GM23248 (cell line): ENCODE data around the gene SPAM1. TPM values are rescaled to one million over a fixed set of nuclear protein-coding genes. Genes with fewer than 3 reads are reported as not detected.

Experiments used
- DNase-seq: peaks from one replicate; pipeline ENCODE4 v3.0.0-alpha.2; 2015
- H2AFZ ChIP-seq: fragments of 200-600 bp; sonication (generic); 2 replicates; pipeline ENCODE4 v1.6.1; 2016; ENCODE audit warnings: antibody characterized with exemption
- H3F3A ChIP-seq: fragments of 200-600 bp; sonication (generic); 2 replicates; pipeline ENCODE4 v1.6.1; 2016; ENCODE audit warnings: mild to moderate bottlenecking, antibody characterized with exemption, mixed run types; ENCODE audit not compliant: insufficient read depth
- H3K27ac ChIP-seq: fragments of 200-600 bp; sonication (generic); 2 replicates; pipeline ENCODE4 v1.5.1; 2016; ENCODE audit warnings: mild to moderate bottlenecking
- H3K27me3 ChIP-seq: fragments of 200-600 bp; sonication (generic); replicated peaks from 2 replicates; pipeline ENCODE4 v1.6.1; 2016; ENCODE audit warnings: mild to moderate bottlenecking; ENCODE audit not compliant: insufficient read depth
- H3K36me3 ChIP-seq: fragments of 200-600 bp; sonication (generic); 2 replicates; pipeline ENCODE4 v1.6.1; 2016; ENCODE audit warnings: low read depth, mild to moderate bottlenecking
- H3K4me1 ChIP-seq: fragments of 200-600 bp; sonication (generic); 2 replicates; pipeline ENCODE4 v1.6.1; 2016; ENCODE audit warnings: mild to moderate bottlenecking; ENCODE audit not compliant: insufficient read depth
- H3K4me2 ChIP-seq: fragments of 200-600 bp; sonication (generic); one replicate; pipeline ENCODE4 v1.6.1; 2016; ENCODE audit warnings: mild to moderate bottlenecking; ENCODE audit not compliant: unreplicated experiment
- H3K4me3 ChIP-seq: fragments of 200-600 bp; sonication (generic); 2 replicates; pipeline ENCODE4 v1.5.1; 2016; ENCODE audit warnings: mild to moderate bottlenecking
- H3K79me2 ChIP-seq: fragments of 200-600 bp; sonication (generic); 2 replicates; pipeline ENCODE4 v1.6.1; 2016; ENCODE audit warnings: mild to moderate bottlenecking; ENCODE audit not compliant: insufficient read depth
- H3K9ac ChIP-seq: fragments of 200-600 bp; sonication (generic); 2 replicates; pipeline ENCODE4 v1.6.1; 2016; ENCODE audit warnings: mild to moderate bottlenecking
- H3K9me2 ChIP-seq: fragments of 200-600 bp; sonication (generic); 2 replicates; pipeline ENCODE4 v1.6.1; 2016; ENCODE audit warnings: mixed run types, mild to moderate bottlenecking, moderate library complexity; ENCODE audit not compliant: insufficient read depth
- H3K9me3 ChIP-seq: fragments of 200-600 bp; sonication (generic); one replicate; pipeline ENCODE4 v1.6.1; 2017; ENCODE audit warnings: low read depth
- H4K20me1 ChIP-seq: fragments of 200-600 bp; sonication (generic); 2 replicates; pipeline ENCODE4 v1.6.0; 2016; ENCODE audit not compliant: insufficient read depth
- EZH2 ChIP-seq: fragments of 200-600 bp; sonication (generic); IDR thresholded peaks from 2 replicates; pipeline ENCODE4 v1.6.1; 2018; ENCODE audit warnings: antibody characterized with exemption, mild to moderate bottlenecking; ENCODE audit not compliant: insufficient read depth, poor library complexity, severe bottlenecking
- EZH2phosphoT487 ChIP-seq: fragments of 200-600 bp; sonication (generic); IDR thresholded peaks from 2 replicates; pipeline ENCODE4 v1.6.1; 2018; ENCODE audit warnings: antibody characterized with exemption, moderate library complexity, mild to moderate bottlenecking, low read depth; ENCODE audit not compliant: insufficient read depth
- WGBS, 2 experiments: methylation state at CpG; one replicate each; pipeline ENCODE4 v1.1.6; 2015 to 2017; ENCODE audit warnings: low lambda C conversion rate in 2 of 2, low coverage in 1 of 2; ENCODE audit errors: missing lambda C conversion rate in 2 of 2; 5-methylcytosine and 5-hydroxymethylcytosine counted together
- in situ Hi-C: fragments of 300-500 bp; cut with MboI; formaldehyde crosslinking; loops from 2 replicates; pipeline ENCODE4 v1.15.0; 2020
- polyA plus RNA-seq: library from polyadenylated mRNA; unstranded; fragments of >200 nt; fragmentation: Nextera tagmentation; extraction: Ambion mirVana; gene quantifications from 2 replicates; pipeline ENCODE4 v1.2.1, GENCODE V29; 2016
- total RNA-seq: library from RNA; depleted of rRNA; stranded (reverse); fragments of >200 nt; shearing (Covaris generic); gene quantifications from 2 replicates; pipeline ENCODE4 v1.2.3, GENCODE V29; 2014

SPAM1 gene
- total and polyA plus RNA-seq, 2 experiments from 2014 or later, result not detected

DNA sequence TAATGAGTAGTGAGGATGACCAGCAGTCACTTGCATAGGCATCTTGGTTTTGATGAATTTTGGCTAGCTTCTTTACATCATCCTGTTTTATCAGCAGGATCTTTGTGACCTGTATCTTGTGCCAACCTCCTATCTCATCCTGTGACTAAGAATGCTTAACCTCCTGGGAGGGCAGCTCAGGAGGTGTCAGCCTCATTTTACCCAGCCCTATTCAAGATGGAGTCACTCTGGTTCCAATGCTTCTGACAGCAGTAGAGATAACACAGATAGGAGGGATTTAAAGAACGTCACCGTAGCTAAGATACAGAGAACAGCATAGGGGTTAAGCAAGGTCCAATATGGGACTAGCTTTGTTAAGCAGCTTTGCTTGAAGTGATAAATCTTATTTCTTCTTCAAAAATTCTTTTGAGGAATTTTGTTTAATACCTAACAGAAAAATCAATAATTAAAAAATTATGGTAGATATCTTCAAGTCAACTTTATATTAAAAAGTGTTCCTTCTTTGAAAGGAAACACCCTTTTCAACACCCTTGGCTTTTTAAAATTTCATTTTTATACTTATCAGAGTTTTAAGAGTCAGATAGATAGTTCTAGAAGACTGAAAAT, 68.0 kb downstream of the SPAM1 start:
- TF ChIP-seq EZH2 (no peak), EZH2phosphoT487 (no peak)
- Histone ChIP-seq H3K4me2 (no peak overlapping the region), H2AFZ (no peak overlapping the region), H3K27ac (no peak overlapping the region), H3K36me3 (no peaks in the 10 kb centered on the region), H3K79me2 (no peaks in the 10 kb centered on the region), H3K27me3 (no peaks in the 10 kb centered on the region), H3K9me2 (no peaks in the 10 kb centered on the region), H3F3A (no peaks in the 10 kb centered on the region), H3K4me3 (no peak overlapping the region), H3K4me1 (no peaks in the 10 kb centered on the region), H4K20me1 (no peaks in the 10 kb centered on the region), H3K9ac (no peak overlapping the region), H3K9me3 (no peaks in the 10 kb centered on the region)
- DNase-seq, result no peak
- WGBS, 2 experiments, result 27 to 41% methylated on average over 2 of the region's 2 CpGs
- in situ Hi-C loops, result no loop called here

DNA sequence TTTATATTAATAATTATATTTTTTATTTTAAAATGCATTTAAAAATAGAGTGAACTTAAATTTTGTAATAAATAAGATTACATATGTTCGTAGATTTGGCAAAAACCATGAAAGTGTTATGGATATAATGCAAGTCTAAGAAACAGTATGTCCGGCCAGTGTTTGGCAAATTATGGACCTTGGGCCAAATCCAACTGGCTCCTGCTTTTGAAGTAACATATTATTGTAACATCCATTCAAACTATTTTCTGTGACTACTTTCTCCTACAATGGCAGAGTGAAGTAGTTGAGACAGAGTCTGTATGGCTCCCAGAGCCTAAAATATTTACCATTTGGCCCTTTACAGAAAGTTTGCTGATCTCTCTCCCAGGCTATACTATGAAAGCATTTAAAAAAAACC, 69.0 kb downstream of the SPAM1 start:
- Histone ChIP-seq H3K4me3 (no peak overlapping the region), H3K4me2 (no peak overlapping the region), H4K20me1 (no peaks in the 10 kb centered on the region), H3F3A (no peaks in the 10 kb centered on the region), H3K4me1 (no peaks in the 10 kb centered on the region), H3K9me2 (no peaks in the 10 kb centered on the region), H3K27ac (no peak overlapping the region), H3K79me2 (no peaks in the 10 kb centered on the region), H3K36me3 (no peaks in the 10 kb centered on the region), H3K9ac (no peak overlapping the region), H3K9me3 (no peaks in the 10 kb centered on the region), H3K27me3 (no peaks in the 10 kb centered on the region), H2AFZ (no peak overlapping the region)
- no peak for DNase-seq
- in situ Hi-C loops, result no loop called here
- 17 to 22% methylated on average over 2 of the region's 2 CpGs for WGBS, 2 experiments
- TF ChIP-seq EZH2, result no peak

DNA sequence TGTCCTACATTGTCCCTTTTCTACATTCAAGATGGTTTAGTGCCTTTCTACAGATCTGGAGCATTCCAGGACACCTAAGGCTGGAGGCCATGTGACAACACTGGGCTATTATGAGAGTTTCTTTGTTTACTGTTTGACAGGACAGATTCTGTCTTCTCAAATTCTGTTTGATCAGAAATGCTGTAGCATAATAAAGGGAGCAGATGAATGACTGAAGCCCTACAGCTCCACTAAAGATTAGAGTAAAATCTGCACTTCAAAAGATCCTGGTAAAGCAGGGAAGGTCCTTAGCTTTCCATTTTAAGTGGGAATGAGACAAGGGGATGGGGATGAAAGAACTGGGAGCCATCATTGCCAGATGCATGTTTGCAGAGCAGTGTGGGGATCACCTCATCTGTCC, 69.4 kb downstream of the SPAM1 start:
- Histone ChIP-seq H4K20me1 (no peaks in the 10 kb centered on the region), H3K4me1 (no peaks in the 10 kb centered on the region), H3K36me3 (no peaks in the 10 kb centered on the region), H2AFZ (no peak overlapping the region), H3K4me2 (no peak overlapping the region), H3K4me3 (no peak overlapping the region), H3K9ac (no peak overlapping the region), H3K79me2 (no peaks in the 10 kb centered on the region), H3K27me3 (no peaks in the 10 kb centered on the region), H3K9me3 (no peaks in the 10 kb centered on the region), H3K9me2 (no peaks in the 10 kb centered on the region), H3F3A (no peaks in the 10 kb centered on the region), H3K27ac (no peak overlapping the region)
- TF ChIP-seq EZH2phosphoT487 (no peak), EZH2 (no peak)
- in situ Hi-C loops, result no loop called here
- no peak for DNase-seq

DNA sequence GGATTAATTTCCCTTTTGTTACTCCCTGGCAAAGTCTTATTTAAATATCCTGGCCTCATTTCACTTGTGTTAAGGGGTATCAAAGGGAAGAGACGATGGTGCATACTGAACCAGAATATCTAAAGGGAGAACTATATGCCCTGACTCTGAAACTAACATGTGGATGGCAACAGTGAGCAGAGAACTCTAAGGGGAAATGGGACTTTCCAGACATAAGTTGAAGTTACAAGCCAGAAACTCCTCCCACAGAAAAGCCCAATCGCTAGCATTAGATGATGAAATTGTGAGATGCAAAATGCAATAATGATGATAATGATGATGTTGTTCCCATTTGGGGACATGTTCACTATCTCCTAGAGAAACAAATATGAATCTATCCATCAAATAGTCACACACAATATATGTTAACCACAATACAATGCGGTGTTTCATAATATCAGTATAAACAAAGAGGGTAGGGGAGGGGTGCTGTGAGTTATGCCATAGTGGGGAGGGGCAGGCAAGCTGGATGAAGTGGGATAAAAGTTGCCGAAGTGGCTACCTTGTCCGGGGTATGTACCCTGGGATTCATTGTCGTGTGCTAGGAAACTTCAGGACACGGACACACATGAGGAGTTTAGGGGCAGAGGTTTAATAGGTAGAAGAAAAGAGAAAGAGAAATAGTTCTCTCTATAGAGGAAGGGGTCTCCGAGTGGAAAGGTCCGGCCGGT, 70.7 kb downstream of the SPAM1 start:
- H3K9ac ChIP-seq, result no peak overlapping the region
- H3F3A ChIP-seq, result no peaks in the 10 kb centered on the region
- no peak overlapping the region for H3K4me3 ChIP-seq
- no peak for DNase-seq
- no peak overlapping the region for H3K4me2 ChIP-seq
- H2AFZ ChIP-seq, result no peak overlapping the region
- H3K4me1 ChIP-seq, result no peaks in the 10 kb centered on the region
- H3K36me3 ChIP-seq, result no peaks in the 10 kb centered on the region
- no peaks in the 10 kb centered on the region for H4K20me1 ChIP-seq
- in situ Hi-C loops, result no loop called here
- H3K79me2 ChIP-seq, result no peaks in the 10 kb centered on the region
- no peak overlapping the region for H3K27ac ChIP-seq
- TF ChIP-seq EZH2phosphoT487 (no peak), EZH2 (no peak)
- H3K9me2 ChIP-seq, result no peaks in the 10 kb centered on the region
- H3K9me3 ChIP-seq, result no peaks in the 10 kb centered on the region
- 43 to 48% methylated on average over 10 of the region's 10 CpGs for WGBS, 2 experiments
- H3K27me3 ChIP-seq, result no peaks in the 10 kb centered on the region

DNA sequence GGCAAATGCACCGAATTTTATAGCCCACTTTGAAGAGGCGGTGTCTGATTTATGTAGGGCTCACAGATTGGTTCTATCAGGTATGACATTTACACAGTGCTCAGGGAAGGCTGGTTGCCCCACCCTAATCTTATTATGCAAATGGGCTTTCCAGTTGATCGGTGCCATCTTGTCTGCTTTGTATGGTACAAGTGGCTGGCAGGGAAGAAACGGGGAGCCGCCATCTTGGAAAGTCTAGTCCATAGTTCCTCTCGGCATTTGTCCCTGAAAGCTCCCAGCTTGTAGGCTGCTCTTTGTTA, 71.2 kb downstream of the SPAM1 start:
- Histone ChIP-seq H3K4me2 (no peak overlapping the region), H3K79me2 (no peaks in the 10 kb centered on the region), H3K27ac (no peak overlapping the region), H3K9me3 (no peaks in the 10 kb centered on the region), H3K36me3 (no peaks in the 10 kb centered on the region), H3F3A (no peaks in the 10 kb centered on the region), H3K4me3 (no peak overlapping the region), H3K4me1 (no peaks in the 10 kb centered on the region), H3K9ac (no peak overlapping the region), H2AFZ (no peak overlapping the region), H3K27me3 (no peaks in the 10 kb centered on the region), H3K9me2 (no peaks in the 10 kb centered on the region), H4K20me1 (no peaks in the 10 kb centered on the region)
- no peak for DNase-seq
- TF ChIP-seq EZH2, result no peak
- no peak for TF ChIP-seq EZH2phosphoT487
- WGBS, 2 experiments, result 62 to 69% methylated on average over 6 of the region's 6 CpGs
- in situ Hi-C loops, result no loop called here
